HepG2 (cell line): ENCODE results near the gene HNRNPA1. TPM values are rescaled to one million over a fixed set of nuclear protein-coding genes. Genes with fewer than 3 reads are reported as not detected.
A peak's percentile ranks its signal among the peaks of the same experiment; 100 is the strongest.

Source experiments
- ADNP ChIP-seq: sonication (generic); formaldehyde crosslinking; IDR thresholded peaks from 2 replicates; pipeline ENCODE4 v1.4.0; 2020; ENCODE audit warnings: missing genetic modification reagents
- CBX1 ChIP-seq: IDR thresholded peaks from one replicate; pipeline ENCODE4 v1.6.1; 2016; ENCODE audit warnings: antibody characterized with exemption, low read depth
- CBX2 ChIP-seq, 2 experiments: fragments of 200-600 bp in 1 of 2; sonication (generic); formaldehyde crosslinking in 1 of 2; IDR thresholded peaks; 2 replicates each; pipeline versions ENCODE4 v1.7.0 to v1.8.1; 2018 to 2022; ENCODE audit warnings: low read depth in 2 of 2, low read length in 1 of 2, mild to moderate bottlenecking in 1 of 2, missing genetic modification reagents in 1 of 2
- CC2D1A ChIP-seq: sonication (generic); formaldehyde crosslinking; IDR thresholded peaks from 2 replicates; pipeline ENCODE4 v1.8.1; 2023; ENCODE audit warnings: mild to moderate bottlenecking, missing genetic modification reagents
- GABPA ChIP-seq, 2 experiments: IDR thresholded peaks; 2 replicates each; pipeline ENCODE4 v1.6.1; 2011 to 2016; ENCODE audit warnings: low read depth in 2 of 2, low read length in 1 of 2, missing biosample characterization in 1 of 2, missing genetic modification characterization in 1 of 2
- HCFC1 ChIP-seq: fragments of 150-350 bp; IDR thresholded peaks from 2 replicates; pipeline ENCODE4 v1.6.1; 2014; ENCODE audit warnings: low read depth, low read length
- KAT2B ChIP-seq: fragments of 150-350 bp; IDR thresholded peaks from 2 replicates; pipeline ENCODE4 v1.6.1; 2014; ENCODE audit warnings: low read depth, low read length, borderline replicate concordance
- KDM6A ChIP-seq: IDR thresholded peaks from 2 replicates; pipeline ENCODE4 v1.6.1; 2016; ENCODE audit warnings: low read depth
- MATR3 ChIP-seq: sonication (generic); formaldehyde crosslinking; IDR thresholded peaks from 2 replicates; pipeline ENCODE4 v1.4.0; 2020; ENCODE audit warnings: missing genetic modification reagents
- MLXIP ChIP-seq: sonication (generic); formaldehyde crosslinking; IDR thresholded peaks from 2 replicates; pipeline ENCODE4 v1.9.0; 2021; ENCODE audit warnings: missing genetic modification reagents, borderline replicate concordance
- MNT ChIP-seq: fragments of 450-650 bp; IDR thresholded peaks from 2 replicates; pipeline ENCODE4 v1.6.1; 2016
- NR3C1 ChIP-seq: sonication (generic); formaldehyde crosslinking; IDR thresholded peaks from 2 replicates; pipeline ENCODE4 v1.4.0; 2020; ENCODE audit warnings: missing genetic modification reagents
- NRL ChIP-seq: sonication (generic); formaldehyde crosslinking; IDR thresholded peaks from 2 replicates; pipeline ENCODE4 v1.5.0; 2020; ENCODE audit warnings: missing genetic modification reagents, mild to moderate bottlenecking, moderate library complexity, borderline replicate concordance
- RBFOX2 ChIP-seq: fragments of 200-400 bp; formaldehyde crosslinking; IDR thresholded peaks from 2 replicates; pipeline ENCODE4 v1.6.1; 2017; ENCODE audit warnings: low read depth, mild to moderate bottlenecking, low read length
- SP2 ChIP-seq: sonication (generic); formaldehyde crosslinking; IDR thresholded peaks from 2 replicates; pipeline ENCODE4 v1.5.1; 2020; ENCODE audit warnings: mild to moderate bottlenecking, missing genetic modification reagents
- TBX3 ChIP-seq: fragments of 450-650 bp; IDR thresholded peaks from 2 replicates; pipeline ENCODE4 v1.6.1; 2017; ENCODE audit warnings: antibody characterized with exemption, mild to moderate bottlenecking, inconsistent platforms, borderline replicate concordance
- TOE1 ChIP-seq: sonication (generic); formaldehyde crosslinking; IDR thresholded peaks from 2 replicates; pipeline ENCODE4 v1.4.0; 2020; ENCODE audit warnings: mild to moderate bottlenecking, missing genetic modification reagents
- ZFAT ChIP-seq: sonication (generic); formaldehyde crosslinking; conservative IDR thresholded peaks from 2 replicates; pipeline ENCODE4 v1.8.1; 2023; ENCODE audit warnings: missing genetic modification reagents, inconsistent platforms
- ZNF20 ChIP-seq: sonication (generic); formaldehyde crosslinking; IDR thresholded peaks from 2 replicates; pipeline ENCODE4 v1.4.0; 2020; ENCODE audit warnings: mild to moderate bottlenecking, moderate library complexity, missing genetic modification reagents
- ZNF263 ChIP-seq: sonication (generic); formaldehyde crosslinking; IDR thresholded peaks from 2 replicates; pipeline ENCODE4 v1.4.0; 2020; ENCODE audit warnings: missing genetic modification reagents
- ZNF431 ChIP-seq: sonication (generic); formaldehyde crosslinking; IDR thresholded peaks from 2 replicates; pipeline ENCODE4 v1.9.0; 2022; ENCODE audit warnings: missing genetic modification reagents, low read depth, mild to moderate bottlenecking, borderline replicate concordance
- ZNF503 ChIP-seq: sonication (generic); formaldehyde crosslinking; IDR thresholded peaks from 2 replicates; pipeline ENCODE4 v1.4.0; 2020; ENCODE audit warnings: missing genetic modification reagents
- ZNF598 ChIP-seq: sonication (generic); formaldehyde crosslinking; IDR thresholded peaks from 2 replicates; pipeline ENCODE4 v1.5.1; 2020; ENCODE audit warnings: mild to moderate bottlenecking, missing genetic modification reagents, borderline replicate concordance
- ZNF780A ChIP-seq: sonication (generic); formaldehyde crosslinking; IDR thresholded peaks from 2 replicates; pipeline ENCODE4 v1.8.0; 2022; ENCODE audit warnings: mild to moderate bottlenecking, missing genetic modification reagents, moderate library complexity
- polyA plus RNA-seq, 8 experiments: library from polyadenylated mRNA; depleted of rRNA in 3 of 8; stranded (reverse) in 7 of 8; unstranded in 1 of 8; fragments of >200 nt; fragmentation: Illumina TruSeq in 4 of 8; extraction: Trizol in 4 of 8; gene quantifications; 2 replicates each; pipeline versions ENCODE4 v1.2.1 to v1.2.3, GENCODE V29; 2011 to 2016; ENCODE audit warnings: low read depth in 4 of 8, missing spikeins in 1 of 8, mixed read lengths in 1 of 8; ENCODE audit not compliant: insufficient read depth in 1 of 8
- total RNA-seq, 5 experiments: library from RNA; depleted of rRNA; stranded (reverse); fragments of >200 nt; fragmentation: Illumina TruSeq; extraction: Trizol; gene quantifications; 2 replicates each; pipeline ENCODE4 v1.2.3, GENCODE V29; 2016; ENCODE audit warnings: low read depth in 1 of 5
- TF ChIP-seq, protein P1 (sequence below): IDR thresholded peaks from 2 replicates; pipeline ENCODE4 v1.6.1; 2012; ENCODE audit warnings: inconsistent platforms

Gene HNRNPA1
- total and polyA plus RNA-seq, 2 of the 13 experiments (the other 11 are each of a cell fraction or from before 2014, with no cell fraction given), result 535 to 1,820 TPM

DNA sequence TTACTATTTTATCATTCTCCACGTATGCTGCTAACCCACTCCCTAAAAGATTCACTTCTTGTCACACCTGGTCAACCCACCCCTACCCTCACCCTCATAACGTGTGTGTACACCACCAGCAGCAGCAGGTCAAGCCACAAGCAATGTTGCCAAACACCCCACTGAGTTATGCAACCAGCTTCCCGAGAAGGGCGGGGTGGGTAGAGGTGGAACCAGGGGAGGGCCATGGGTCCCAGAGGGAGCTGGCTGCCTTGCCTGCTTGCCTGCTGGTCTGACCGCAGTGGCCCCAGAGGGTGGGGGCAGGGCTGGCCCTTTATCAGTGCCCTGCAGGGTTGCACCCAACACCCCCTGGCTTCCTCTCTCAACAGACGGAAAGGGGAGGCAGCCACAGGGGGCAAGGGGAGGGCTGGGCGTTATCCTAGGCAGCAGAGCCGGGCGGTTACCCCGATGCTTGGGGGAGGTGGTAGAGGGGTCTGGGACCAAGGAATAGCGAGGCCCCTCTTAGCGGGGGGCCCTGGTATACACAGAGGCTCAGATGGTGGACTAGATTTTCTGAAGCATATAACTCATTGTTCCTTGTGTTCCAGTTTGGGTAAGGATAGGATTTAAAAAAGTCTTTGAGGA is 23.8 kb downstream of the HNRNPA1 start (continued):
- TF ChIP-seq ZNF431 (CRISPR knock-in tag) (no peak), KDM6A (CRISPR knock-in tag) (no peak), SP2 (CRISPR knock-in tag) (no peak), KAT2B (no peak), GABPA (IDR thresholded peaks at IDR 0.05; ENCODE audit: low read depth, low read length) (no peak), GABPA (CRISPR knock-in tag; IDR thresholded peaks at IDR 0.05; ENCODE audit: low read depth) (no peak), NRL (CRISPR knock-in tag) (peak; percentile 53; the same call in 1 of the 2 replicates), MNT (no peak), ZFAT (no peak), ZNF20 (no peak), NR3C1 (CRISPR knock-in tag) (no peak), TBX3 (no peak), TOE1 (no peak), CBX1 (no peak), CC2D1A (CRISPR knock-in tag) (no peak), ZNF780A (CRISPR knock-in tag) (no peak), RBFOX2 (peak; percentile 29; the same call in 1 of the 2 replicates), CBX2 (IDR thresholded peaks at IDR 0.05; ENCODE audit: low read depth, low read length) (no peak), CBX2 (CRISPR knock-in tag; IDR thresholded peaks at IDR 0.05; ENCODE audit: low read depth) (no peak), ZNF598 (CRISPR knock-in tag) (no peak), MLXIP (CRISPR knock-in tag) (no peak), ZNF503 (CRISPR knock-in tag) (peak; percentile 51; the same call in 1 of the 2 replicates), ZNF263 (CRISPR knock-in tag) (no peak), MATR3 (CRISPR knock-in tag) (no peak), ADNP (CRISPR knock-in tag) (no peak), HCFC1 (no peak)
- TF ChIP-seq, protein P1, sequence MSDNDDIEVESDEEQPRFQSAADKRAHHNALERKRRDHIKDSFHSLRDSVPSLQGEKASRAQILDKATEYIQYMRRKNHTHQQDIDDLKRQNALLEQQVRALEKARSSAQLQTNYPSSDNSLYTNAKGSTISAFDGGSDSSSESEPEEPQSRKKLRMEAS, result peak; percentile 50; the same call in 1 of the 2 replicates
